Adrenal gland (tissue), 12 donors: ENCODE results near the gene TNS3. TPM values are rescaled to one million over a fixed set of nuclear protein-coding genes. Genes with fewer than 3 reads are reported as not detected.

Experiments used
- DNase-seq, 7 donors: peaks; one replicate each; pipeline ENCODE4 v3.0.0-alpha.2; 2019 to 2020
- H3K27ac ChIP-seq, 5 donors: fragments of 200-600 bp; sonication (generic) in 4 of 5; 1 replicate in 3 of 5; 2 replicates in 2 of 5; pipeline versions ENCODE4 v1.5.1 to v1.8.0; 2016 to 2020; ENCODE audit warnings: mild to moderate bottlenecking in 1 of 5
- H3K27me3 ChIP-seq: fragments of 200-600 bp; 2 replicates; pipeline ENCODE4 v1.8.0; 2021
- H3K36me3 ChIP-seq, 2 donors: fragments of 200-600 bp; replicated peaks in 1 of 2; 1 replicate in 1 of 2; 2 replicates in 1 of 2; pipeline versions ENCODE4 v1.5.1 to v1.8.0; 2018 to 2022
- H3K4me1 ChIP-seq, 2 donors: fragments of 200-600 bp; replicated peaks in 1 of 2; 1 replicate in 1 of 2; 2 replicates in 1 of 2; pipeline versions ENCODE4 v1.5.1 to v1.8.0; 2018 to 2021
- H3K4me3 ChIP-seq, 4 donors: fragments of 200-600 bp; sonication (generic) in 3 of 4; one replicate each; pipeline ENCODE4 v1.5.1; 2016 to 2018
- H3K9me3 ChIP-seq, 3 donors: fragments of 200-600 bp; sonication (generic) in 1 of 3; replicated peaks in 1 of 3; 1 replicate in 2 of 3; 2 replicates in 1 of 3; pipeline versions ENCODE4 v1.5.1 to v1.8.0; 2016 to 2021
- CTCF ChIP-seq, 6 experiments: fragments of 450-650 bp in 4 of 6; fragments of 200-600 bp in 2 of 6; sonication (generic) in 1 of 6; IDR thresholded peaks; 1 replicate in 5 of 6; 2 replicates in 1 of 6; pipeline versions ENCODE4 v1.5.1 to v1.8.0; 2016 to 2021; ENCODE audit warnings: antibody characterized with exemption in 6 of 6, mild to moderate bottlenecking in 2 of 6, moderate library complexity in 1 of 6
- POLR2A ChIP-seq, 2 donors: fragments of 450-650 bp; IDR thresholded peaks; one replicate each; pipeline ENCODE4 v1.6.1; 2017; ENCODE audit warnings: antibody characterized with exemption in 2 of 2, mild to moderate bottlenecking in 2 of 2, moderate library complexity in 1 of 2
- whole genome bisulfite sequencing, 4 donors: extraction: QIAGEN DNeasy Blood & Tissue Kit in 2 of 4; methylation state at CpG; one replicate each; pipeline versions ENCODE4 v1.1.5 to v1.1.7; 2013 to 2017; 5-methylcytosine and 5-hydroxymethylcytosine counted together
- intact Hi-C, 2 donors: fragments of 100-400 bp; cut with DNase I; formaldehyde crosslinking; loops; one replicate each; pipeline versions ENCODE4 v1.14.1 to v1.15.0; 2022 to 2023
- polyA plus RNA-seq, 3 donors: library from polyadenylated mRNA; stranded (reverse); fragments of 200-250 nt in 2 of 3; fragments of 350-450 nt in 1 of 3; fragmentation: Illumina TruSeq in 1 of 3; extraction: RNeasy Lipid Tissue Mini Kit (QIAGEN cat#74804) in 1 of 3; gene quantifications; one replicate each; pipeline ENCODE4 v1.2.3, GENCODE V29; 2013 to 2014
- total RNA-seq, 9 donors: library from RNA; depleted of rRNA in 4 of 9; stranded (reverse); fragments of >200 nt in 4 of 9; fragments of 120-200 nt in 1 of 9; fragmentation: NEBNext Ultra II Directional in 1 of 9; extraction: Animal tissue kit (Norgen Biotek cat#: 25700) in 1 of 9; gene quantifications; one replicate each; pipeline versions ENCODE4 v1.1.0 to v1.2.4, GENCODE V29; 2013 to 2023
- donor health status: healthy with polysubstance abuse.
- donor health status: Bipolar disorder and iron deficiency.
- donor health status: DM: yes; HTN: yes; CAD: no.
- donor health status: DM: no; HTN: no; CAD: no.
- donor health status: DM: no; HTN: no; CAD: no.
- donor health status: DM: yes; HTN: yes; CAD: no.

TNS3 gene
- total and polyA plus RNA-seq, 12 donors, result 21.0 to 188 (median 99.8) TPM

GRCh38 chr7:47405921-47406800 lies 175.8 kb downstream of the TNS3 start:
- Histone ChIP-seq H3K27ac (peak overlapping the region in 4 of 5 donors; percentile 30 to 92 (median 63)), H3K4me1 (peaks cover 19 to 27% of the 10 kb centered on the region in 2 donors), H3K36me3 (peaks cover 0 to 38% of the 10 kb centered on the region in 2 donors), H3K27me3 (no peaks in the 10 kb centered on the region), H3K9me3 (no peaks in the 10 kb centered on the region), H3K4me3 (peak overlapping the region in 1 of 4 donors; percentile 9)
- 30 to 47% (median 44%) methylated on average over 13 of the region's 13 CpGs for WGBS, 4 donors
- intact Hi-C loops, result no loop called here
- peak; percentile 71 to 95 (median 86) for DNase-seq
- TF ChIP-seq POLR2A (IDR thresholded peaks at IDR 0.05), result no peak
- TF ChIP-seq CTCF (IDR thresholded peaks at IDR 0.05), result no peak

DNA sequence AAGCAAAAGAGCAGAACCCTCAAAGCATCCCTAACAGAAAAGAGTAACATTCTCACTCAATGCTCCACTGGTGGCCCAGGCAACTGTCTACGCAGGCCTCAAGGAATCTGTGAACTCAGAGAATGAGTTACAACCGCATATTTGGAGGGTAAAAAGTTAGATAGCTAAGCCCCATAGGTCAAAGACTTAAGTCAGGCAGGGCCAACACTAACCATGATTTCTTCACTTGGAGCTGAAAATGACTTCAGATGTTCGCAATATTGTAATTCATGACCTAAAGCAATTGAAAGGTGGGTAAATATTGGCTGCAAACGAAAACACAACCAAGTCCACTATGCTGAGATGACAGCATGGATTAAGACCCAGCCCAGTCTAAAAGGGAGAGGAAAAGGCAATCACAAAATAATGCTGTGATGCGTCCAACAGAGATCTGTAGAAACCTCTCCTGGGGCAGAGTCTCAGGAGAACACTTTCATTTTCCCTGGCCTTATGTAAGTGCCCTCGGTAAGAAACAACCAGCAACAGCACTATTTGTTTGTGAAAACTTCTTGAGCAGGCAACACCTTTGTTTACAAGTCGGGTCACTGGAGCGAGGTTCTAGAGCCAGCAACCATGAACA lies 176.5 kb downstream of the TNS3 start:
- peaks cover 19 to 27% of the 10 kb centered on the region in 2 donors for H3K4me1 ChIP-seq
- H3K36me3 ChIP-seq, result peaks cover 0 to 38% of the 10 kb centered on the region in 2 donors
- H3K27ac ChIP-seq, result peak overlapping the region in 4 of 5 donors; percentile 30 to 92 (median 63)
- 53 to 74% (median 60%) methylated on average over 8 of the region's 8 CpGs for WGBS, 4 donors
- DNase-seq, result no peak
- H3K27me3 ChIP-seq, result no peaks in the 10 kb centered on the region
- intact Hi-C loops, result no loop called here
- H3K9me3 ChIP-seq, result no peaks in the 10 kb centered on the region
- no peak overlapping the region for H3K4me3 ChIP-seq
- TF ChIP-seq POLR2A (IDR thresholded peaks at IDR 0.05) (no peak), CTCF (IDR thresholded peaks at IDR 0.05) (no peak)

DNA sequence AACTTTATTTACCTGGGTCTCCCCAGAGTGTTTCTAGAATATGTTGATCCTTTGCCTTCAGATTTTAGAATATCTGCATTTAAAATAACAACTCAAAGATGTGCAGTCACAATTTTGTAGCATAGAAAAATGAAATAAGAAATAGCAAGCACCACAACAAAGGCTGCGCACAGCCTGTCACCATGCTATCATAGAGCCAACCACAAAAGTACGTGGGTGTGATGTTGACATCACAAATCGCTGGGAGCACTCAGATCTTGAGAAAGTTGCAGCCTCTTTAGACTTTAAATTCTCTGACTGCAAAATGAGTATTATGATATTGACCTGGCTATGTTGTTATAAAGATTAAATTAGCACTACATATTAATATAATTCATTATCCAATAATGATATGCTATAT lies 177.9 kb downstream of the TNS3 start:
- no peak overlapping the region for H3K27ac ChIP-seq
- no peaks in the 10 kb centered on the region for H3K9me3 ChIP-seq
- TF ChIP-seq POLR2A (IDR thresholded peaks at IDR 0.05) (no peak), CTCF (IDR thresholded peaks at IDR 0.05) (no peak)
- 81 to 92% (median 88%) methylated on average over 3 of the region's 3 CpGs for whole genome bisulfite sequencing, 4 donors
- H3K4me1 ChIP-seq, result peaks cover 19 to 27% of the 10 kb centered on the region in 2 donors
- no peak overlapping the region for H3K4me3 ChIP-seq
- peak in 2 of 7 donors; percentile 9 to 33 for DNase-seq
- intact Hi-C loops, result no loop called here
- H3K36me3 ChIP-seq, result peaks cover 0 to 32% of the 10 kb centered on the region in 2 donors
- no peaks in the 10 kb centered on the region for H3K27me3 ChIP-seq
